Vagina (tissue), 2 donors: Measurements from ENCODE around the gene SH3BP5.

ENCODE experiments used
- POLR2A ChIP-seq, 2 donors: fragments of 450-650 bp; IDR thresholded peaks; one replicate each; pipeline ENCODE4 v1.6.1; 2017; ENCODE audit warnings: antibody characterized with exemption in 2 of 2, mild to moderate bottlenecking in 2 of 2, moderate library complexity in 2 of 2
- POLR2AphosphoS5 ChIP-seq, 2 donors: sonication (generic); formaldehyde crosslinking; IDR thresholded peaks; one replicate each; pipeline ENCODE4 v1.9.0; 2017; ENCODE audit warnings: antibody characterized with exemption in 2 of 2, mild to moderate bottlenecking in 2 of 2, low read depth in 1 of 2; ENCODE audit not compliant: insufficient read depth in 1 of 2
- TF ChIP-seq, protein P1 (sequence below), 3 experiments: fragments of 450-650 bp in 2 of 3; fragments of 200-600 bp in 1 of 3; sonication (generic) in 1 of 3; IDR thresholded peaks; one replicate each; pipeline ENCODE4 v1.5.1; 2017 to 2019; ENCODE audit warnings: antibody characterized with exemption in 3 of 3, mild to moderate bottlenecking in 2 of 3, moderate library complexity in 2 of 3

DNA sequence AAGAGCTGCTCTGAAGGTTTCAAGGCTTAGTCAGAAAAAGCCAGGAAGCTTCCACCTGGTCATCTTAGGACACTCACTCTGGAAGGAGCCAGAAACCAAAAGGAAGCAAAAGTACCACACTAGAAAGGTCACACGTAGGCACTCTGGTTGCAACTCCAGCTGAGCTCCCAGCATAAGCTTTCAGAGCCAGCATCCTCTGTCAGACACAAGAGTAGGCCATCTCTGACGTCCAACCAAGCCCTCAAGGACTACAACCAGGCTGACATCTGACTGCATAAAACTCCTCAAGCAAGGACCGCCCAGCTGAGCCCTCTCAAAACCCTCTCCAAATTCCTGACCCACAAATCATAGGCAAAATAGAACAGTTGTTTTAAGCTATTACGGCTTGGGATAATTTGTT, 12.8 kb downstream of the SH3BP5 start:
- TF ChIP-seq, protein P1, sequence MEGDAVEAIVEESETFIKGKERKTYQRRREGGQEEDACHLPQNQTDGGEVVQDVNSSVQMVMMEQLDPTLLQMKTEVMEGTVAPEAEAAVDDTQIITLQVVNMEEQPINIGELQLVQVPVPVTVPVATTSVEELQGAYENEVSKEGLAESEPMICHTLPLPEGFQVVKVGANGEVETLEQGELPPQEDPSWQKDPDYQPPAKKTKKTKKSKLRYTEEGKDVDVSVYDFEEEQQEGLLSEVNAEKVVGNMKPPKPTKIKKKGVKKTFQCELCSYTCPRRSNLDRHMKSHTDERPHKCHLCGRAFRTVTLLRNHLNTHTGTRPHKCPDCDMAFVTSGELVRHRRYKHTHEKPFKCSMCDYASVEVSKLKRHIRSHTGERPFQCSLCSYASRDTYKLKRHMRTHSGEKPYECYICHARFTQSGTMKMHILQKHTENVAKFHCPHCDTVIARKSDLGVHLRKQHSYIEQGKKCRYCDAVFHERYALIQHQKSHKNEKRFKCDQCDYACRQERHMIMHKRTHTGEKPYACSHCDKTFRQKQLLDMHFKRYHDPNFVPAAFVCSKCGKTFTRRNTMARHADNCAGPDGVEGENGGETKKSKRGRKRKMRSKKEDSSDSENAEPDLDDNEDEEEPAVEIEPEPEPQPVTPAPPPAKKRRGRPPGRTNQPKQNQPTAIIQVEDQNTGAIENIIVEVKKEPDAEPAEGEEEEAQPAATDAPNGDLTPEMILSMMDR (IDR thresholded peaks at IDR 0.05): no peak
- no peak for TF ChIP-seq POLR2A (IDR thresholded peaks at IDR 0.05)
- no peak for TF ChIP-seq POLR2AphosphoS5 (IDR thresholded peaks at IDR 0.05; ENCODE audit: insufficient read depth in 1 of 2, low read depth in 1 of 2)
